ENCODE results near the gene BPIFA3. TPM values are rescaled to one million over a fixed set of nuclear protein-coding genes. Genes with fewer than 3 reads are reported as not detected.

BPIFA3 gene
- total RNA-seq, 4 donors from 2014 or later: not detected

GRCh38 chr20:33191955-33192354 lies 25.2 kb upstream of the BPIFA3 start:
- TF ChIP-seq, protein P1, sequence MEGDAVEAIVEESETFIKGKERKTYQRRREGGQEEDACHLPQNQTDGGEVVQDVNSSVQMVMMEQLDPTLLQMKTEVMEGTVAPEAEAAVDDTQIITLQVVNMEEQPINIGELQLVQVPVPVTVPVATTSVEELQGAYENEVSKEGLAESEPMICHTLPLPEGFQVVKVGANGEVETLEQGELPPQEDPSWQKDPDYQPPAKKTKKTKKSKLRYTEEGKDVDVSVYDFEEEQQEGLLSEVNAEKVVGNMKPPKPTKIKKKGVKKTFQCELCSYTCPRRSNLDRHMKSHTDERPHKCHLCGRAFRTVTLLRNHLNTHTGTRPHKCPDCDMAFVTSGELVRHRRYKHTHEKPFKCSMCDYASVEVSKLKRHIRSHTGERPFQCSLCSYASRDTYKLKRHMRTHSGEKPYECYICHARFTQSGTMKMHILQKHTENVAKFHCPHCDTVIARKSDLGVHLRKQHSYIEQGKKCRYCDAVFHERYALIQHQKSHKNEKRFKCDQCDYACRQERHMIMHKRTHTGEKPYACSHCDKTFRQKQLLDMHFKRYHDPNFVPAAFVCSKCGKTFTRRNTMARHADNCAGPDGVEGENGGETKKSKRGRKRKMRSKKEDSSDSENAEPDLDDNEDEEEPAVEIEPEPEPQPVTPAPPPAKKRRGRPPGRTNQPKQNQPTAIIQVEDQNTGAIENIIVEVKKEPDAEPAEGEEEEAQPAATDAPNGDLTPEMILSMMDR (IDR thresholded peaks at IDR 0.05; ENCODE audit: low read depth): no peak

- TF ChIP-seq, protein P1 (IDR thresholded peaks at IDR 0.05; ENCODE audit: low read depth): no peak
Observed at GRCh38 chr20:33192912-33193501, 24.1 kb upstream of the BPIFA3 start.

DNA sequence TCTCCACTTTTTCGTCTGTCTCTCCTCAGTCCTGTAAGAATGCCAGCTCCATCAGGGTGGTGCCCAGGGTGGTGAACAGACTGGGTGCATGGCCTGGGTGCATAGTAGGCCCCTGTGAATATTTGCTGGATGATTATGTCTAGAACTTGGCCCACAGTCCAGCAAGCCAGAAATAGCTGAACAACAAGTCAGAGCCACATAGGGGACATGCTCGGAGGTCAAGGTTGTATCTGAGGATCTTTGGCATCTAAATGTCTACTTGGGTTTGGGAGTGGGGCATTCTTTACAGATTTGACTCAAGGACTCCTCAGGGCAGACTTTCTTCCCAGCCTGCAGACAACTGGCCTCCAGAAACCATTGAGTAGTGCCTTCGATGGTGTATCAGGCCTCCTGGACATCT lies 18.1 kb upstream of the BPIFA3 start:
- TF ChIP-seq, protein P1 (IDR thresholded peaks at IDR 0.05; ENCODE audit: low read depth): no peak

DNA sequence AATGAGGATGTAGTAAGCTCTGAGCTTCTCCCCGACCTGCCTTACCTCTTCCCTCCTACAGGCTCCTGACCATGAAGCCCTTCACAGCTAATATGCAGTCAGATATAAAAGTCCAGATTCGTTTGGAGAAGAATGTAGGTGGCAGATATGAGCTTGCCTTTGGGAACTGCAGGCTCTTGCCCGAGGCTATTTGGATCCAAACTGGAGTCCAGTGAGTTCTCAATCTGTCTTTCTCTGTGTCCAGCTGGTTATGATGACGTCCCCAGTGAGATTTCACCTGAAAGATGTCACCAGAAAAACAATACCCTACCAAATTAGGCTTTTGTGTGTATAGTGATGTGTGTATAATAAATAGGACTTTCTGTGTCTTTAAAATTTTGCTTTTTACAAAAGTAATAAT lies 14.7 kb upstream of the BPIFA3 start:
- TF ChIP-seq, protein P1 (IDR thresholded peaks at IDR 0.05; ENCODE audit: low read depth): no peak

DNA sequence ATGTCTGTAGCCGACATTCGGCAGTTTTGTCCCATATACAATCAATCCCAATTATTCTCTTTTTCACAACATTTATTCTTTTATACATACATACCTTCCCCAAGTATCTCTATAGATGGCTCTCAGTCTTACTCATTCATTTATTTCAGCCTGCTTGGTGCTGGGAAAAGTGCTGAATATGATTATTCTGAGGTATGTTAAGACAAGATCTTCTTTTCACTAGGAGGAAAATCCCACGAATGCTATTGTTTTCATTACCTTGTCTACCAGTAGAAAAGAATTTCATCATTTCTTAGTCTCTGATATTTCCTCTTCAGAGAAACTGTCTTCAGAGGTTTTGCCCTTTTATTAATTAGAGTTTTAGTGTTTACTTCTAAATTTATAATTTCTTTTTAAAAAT lies 13.7 kb upstream of the BPIFA3 start:
- TF ChIP-seq, protein P1 (IDR thresholded peaks at IDR 0.05; ENCODE audit: low read depth): no peak

GRCh38 chr20:33209789-33210188 lies 7.4 kb upstream of the BPIFA3 start:
- TF ChIP-seq, protein P1 (IDR thresholded peaks at IDR 0.05; ENCODE audit: low read depth): no peak

GRCh38 chr20:33210371-33210770 lies 6.8 kb upstream of the BPIFA3 start:
- TF ChIP-seq, protein P1 (IDR thresholded peaks at IDR 0.05; ENCODE audit: low read depth): no peak

Measured in subcutaneous adipose tissue (tissue), 4 donors.